ENCODE measurements around the gene XYLT1.
A peak's percentile ranks its signal among the peaks of the same experiment; 100 is the strongest.

XYLT1 gene

GRCh38 chr16:17461951-17462729 lies 8.6 kb downstream of the XYLT1 start:
- DNase-seq (ENCODE audit: insufficient read length, low spot score) (no peak), FAIRE-seq (peak; percentile 93)
- TF ChIP-seq POLR2A (IDR thresholded peaks at IDR 0.05; ENCODE audit: low read depth, low read length) (no peak), SPI1 (IDR thresholded peaks at IDR 0.05; ENCODE audit: low read depth, low read length) (peak; percentile 33; the same call in 1 of the 2 replicates)

GRCh38 chr16:17460890-17461289 lies 9.9 kb downstream of the XYLT1 start:
- FAIRE-seq (no peak), DNase-seq (ENCODE audit: insufficient read length, low spot score) (no peak)
- no peak for TF ChIP-seq POU2F2 (IDR thresholded peaks at IDR 0.05; ENCODE audit: low read depth, low read length)
- no peak for TF ChIP-seq POLR2A (IDR thresholded peaks at IDR 0.05; ENCODE audit: low read depth, low read length)
- no peak for TF ChIP-seq PAX5 (IDR thresholded peaks at IDR 0.05; ENCODE audit: insufficient read depth, low read length, severe bottlenecking)
- TF ChIP-seq TAF1 (IDR thresholded peaks at IDR 0.05; ENCODE audit: low read depth, low read length) = no peak
- no peak for TF ChIP-seq SPI1 (IDR thresholded peaks at IDR 0.05; ENCODE audit: low read depth, low read length)
- no peak for TF ChIP-seq POLR2AphosphoS5 (IDR thresholded peaks at IDR 0.05; ENCODE audit: low read depth, low read length)

- TF ChIP-seq POU2F2 (IDR thresholded peaks at IDR 0.05; ENCODE audit: low read depth, low read length) = peak; percentile 98
- TF ChIP-seq SPI1 (IDR thresholded peaks at IDR 0.05; ENCODE audit: low read depth, low read length) = 0 out of 2 replicates have a peak, but pooled peaks have one; percentile 4
- TF ChIP-seq TAF1 (IDR thresholded peaks at IDR 0.05; ENCODE audit: low read depth, low read length) = no peak
- FAIRE-seq (peak; percentile 76), DNase-seq (ENCODE audit: insufficient read length, low spot score) (no peak)
These were observed 10.7 kb downstream of the XYLT1 start for GRCh38 chr16:17459903-17460521.

GRCh38 chr16:17457997-17458396 lies 12.8 kb downstream of the XYLT1 start:
- no peak for FAIRE-seq
- TF ChIP-seq POLR2AphosphoS5 (IDR thresholded peaks at IDR 0.05; ENCODE audit: low read depth, low read length) (no peak), POLR2A (IDR thresholded peaks at IDR 0.05; ENCODE audit: low read depth, low read length) (no peak), TAF1 (IDR thresholded peaks at IDR 0.05; ENCODE audit: low read depth, low read length) (no peak)
- DNase-seq (ENCODE audit: insufficient read length, low spot score) = no peak

- TF ChIP-seq POLR2A (IDR thresholded peaks at IDR 0.05; ENCODE audit: low read depth, low read length) = no peak
- no peak for TF ChIP-seq SPI1 (IDR thresholded peaks at IDR 0.05; ENCODE audit: low read depth, low read length)
- TF ChIP-seq PAX5 (IDR thresholded peaks at IDR 0.05; ENCODE audit: insufficient read depth, low read length, severe bottlenecking) = no peak
- TF ChIP-seq TAF1 (IDR thresholded peaks at IDR 0.05; ENCODE audit: low read depth, low read length) = no peak
- no peak for TF ChIP-seq POLR2AphosphoS5 (IDR thresholded peaks at IDR 0.05; ENCODE audit: low read depth, low read length)
- TF ChIP-seq POU2F2 (IDR thresholded peaks at IDR 0.05; ENCODE audit: low read depth, low read length) = no peak
- FAIRE-seq (no peak), DNase-seq (ENCODE audit: insufficient read length, low spot score) (no peak)
These were observed 13.2 kb downstream of the XYLT1 start for GRCh38 chr16:17457513-17457912.

- TF ChIP-seq POU2F2 (IDR thresholded peaks at IDR 0.05; ENCODE audit: low read depth, low read length) = no peak
- no peak for TF ChIP-seq PAX5 (IDR thresholded peaks at IDR 0.05; ENCODE audit: insufficient read depth, low read length, severe bottlenecking)
- TF ChIP-seq SPI1 (IDR thresholded peaks at IDR 0.05; ENCODE audit: low read depth, low read length) = no peak
- TF ChIP-seq TAF1 (IDR thresholded peaks at IDR 0.05; ENCODE audit: low read depth, low read length) = no peak
- no peak for TF ChIP-seq POLR2A (IDR thresholded peaks at IDR 0.05; ENCODE audit: low read depth, low read length)
- TF ChIP-seq POLR2AphosphoS5 (IDR thresholded peaks at IDR 0.05; ENCODE audit: low read depth, low read length) = no peak
- FAIRE-seq (no peak), DNase-seq (ENCODE audit: insufficient read length, low spot score) (no peak)
These were observed 16.5 kb downstream of the XYLT1 start for GRCh38 chr16:17454162-17454730.

- no peak for TF ChIP-seq POLR2AphosphoS5 (IDR thresholded peaks at IDR 0.05; ENCODE audit: low read depth, low read length)
- TF ChIP-seq TAF1 (IDR thresholded peaks at IDR 0.05; ENCODE audit: low read depth, low read length) = no peak
- no peak for TF ChIP-seq POU2F2 (IDR thresholded peaks at IDR 0.05; ENCODE audit: low read depth, low read length)
- TF ChIP-seq POLR2A (IDR thresholded peaks at IDR 0.05; ENCODE audit: low read depth, low read length) = no peak
- TF ChIP-seq PAX5 (IDR thresholded peaks at IDR 0.05; ENCODE audit: insufficient read depth, low read length, severe bottlenecking) = no peak
- TF ChIP-seq SPI1 (IDR thresholded peaks at IDR 0.05; ENCODE audit: low read depth, low read length) = no peak
- no peak for FAIRE-seq
- no peak for DNase-seq (ENCODE audit: insufficient read length, low spot score)
These were observed 17.3 kb downstream of the XYLT1 start for GRCh38 chr16:17453364-17454038.

DNA sequence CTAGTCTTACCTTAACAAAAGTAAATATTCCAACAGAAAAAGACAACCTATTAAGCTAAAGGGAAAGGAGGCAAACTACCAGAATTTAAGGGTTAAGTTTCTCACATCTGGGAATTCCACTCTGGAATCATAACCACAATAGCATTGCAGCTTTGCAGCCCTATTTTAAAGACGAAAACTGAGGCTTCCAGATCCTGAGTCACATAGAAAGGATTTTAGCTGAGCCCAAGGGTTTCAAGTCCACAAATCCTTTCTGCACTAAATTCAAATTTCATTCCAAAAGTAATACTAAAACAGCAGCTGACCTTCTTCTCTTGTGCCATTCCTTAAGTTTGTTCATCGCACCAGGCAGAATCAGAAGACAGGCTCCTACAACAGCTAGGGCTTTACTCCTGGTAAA lies 17.8 kb downstream of the XYLT1 start:
- no peak for FAIRE-seq
- no peak for TF ChIP-seq SPI1 (IDR thresholded peaks at IDR 0.05; ENCODE audit: low read depth, low read length)
- TF ChIP-seq TAF1 (IDR thresholded peaks at IDR 0.05; ENCODE audit: low read depth, low read length) = no peak
- no peak for TF ChIP-seq POU2F2 (IDR thresholded peaks at IDR 0.05; ENCODE audit: low read depth, low read length)
- no peak for TF ChIP-seq POLR2A (IDR thresholded peaks at IDR 0.05; ENCODE audit: low read depth, low read length)
- no peak for TF ChIP-seq POLR2AphosphoS5 (IDR thresholded peaks at IDR 0.05; ENCODE audit: low read depth, low read length)
- TF ChIP-seq PAX5 (IDR thresholded peaks at IDR 0.05; ENCODE audit: insufficient read depth, low read length, severe bottlenecking) = no peak
- DNase-seq (ENCODE audit: insufficient read length, low spot score) = no peak

DNA sequence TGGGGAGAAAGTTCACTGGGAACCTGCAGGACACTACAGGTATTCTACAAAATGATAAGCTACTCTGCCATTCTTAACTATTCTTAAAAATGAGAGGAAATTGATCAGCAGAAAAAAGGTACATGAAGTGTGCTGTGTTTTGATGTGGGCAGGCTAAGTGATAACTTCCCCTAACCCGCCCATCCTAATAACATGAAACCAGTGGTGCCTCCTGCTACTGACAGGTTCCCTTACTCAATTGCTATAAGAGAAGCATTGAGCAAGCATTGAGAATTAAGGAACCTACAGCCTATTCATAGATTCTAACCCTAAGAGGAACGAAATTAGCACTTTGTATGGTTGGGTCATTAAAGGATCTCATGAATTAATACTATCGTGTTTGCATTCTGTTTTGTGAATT lies 18.9 kb downstream of the XYLT1 start:
- TF ChIP-seq POU2F2 (IDR thresholded peaks at IDR 0.05; ENCODE audit: low read depth, low read length) = no peak
- no peak for TF ChIP-seq TAF1 (IDR thresholded peaks at IDR 0.05; ENCODE audit: low read depth, low read length)
- no peak for TF ChIP-seq POLR2A (IDR thresholded peaks at IDR 0.05; ENCODE audit: low read depth, low read length)
- TF ChIP-seq SPI1 (IDR thresholded peaks at IDR 0.05; ENCODE audit: low read depth, low read length) = no peak
- no peak for TF ChIP-seq POLR2AphosphoS5 (IDR thresholded peaks at IDR 0.05; ENCODE audit: low read depth, low read length)
- no peak for TF ChIP-seq PAX5 (IDR thresholded peaks at IDR 0.05; ENCODE audit: insufficient read depth, low read length, severe bottlenecking)

More for the DNA sequence above, 18.9 kb downstream of the XYLT1 start:
- FAIRE-seq (peak; percentile 41), DNase-seq (ENCODE audit: insufficient read length, low spot score) (no peak)
